Activated T-helper 17 cell treated with anti-CD3 and anti-CD28 coated beads, Interleukin-2, amount 50 U/mL, for 72 hours (primary cell): ENCODE data around the gene ACOT11. TPM values are rescaled to one million over a fixed set of nuclear protein-coding genes. Genes with fewer than 3 reads are reported as not detected.
"Not testable (repeated sequence)": the region's sequence is repeated elsewhere in the genome, so short reads cannot be mapped to it uniquely, and the experiment has no call there.

Experiments used
- ATAC-seq: fragments of 150-1000 bp; cut with Tn5 transposase; replicated peaks from 2 replicates; pipeline ENCODE4 v1.10.0; 2021; ENCODE audit warnings: mild to moderate bottlenecking, moderate library complexity
- H3K27ac Mint-ChIP-seq: one replicate; pipeline ENCODE4 v1.8.0; 2022; ENCODE audit warnings: mixed read lengths
- H3K27me3 Mint-ChIP-seq: one replicate; pipeline ENCODE4 v1.8.0; 2022; ENCODE audit warnings: mixed read lengths
- H3K36me3 Mint-ChIP-seq: one replicate; pipeline ENCODE4 v1.8.0; 2022; ENCODE audit warnings: low read depth, mild to moderate bottlenecking, mixed read lengths
- H3K4me1 Mint-ChIP-seq: one replicate; pipeline ENCODE4 v1.8.0; 2022; ENCODE audit warnings: mixed read lengths
- H3K4me3 Mint-ChIP-seq: one replicate; pipeline ENCODE4 v1.8.0; 2022; ENCODE audit warnings: mild to moderate bottlenecking, mixed read lengths
- H3K9me3 Mint-ChIP-seq: one replicate; pipeline ENCODE4 v1.8.0; 2022; ENCODE audit warnings: mixed read lengths
- total RNA-seq, 2 donors: library from RNA; stranded (reverse); gene quantifications; one replicate each; pipeline ENCODE4 v1.2.3, GENCODE V29; 2022

ACOT11 gene
- total RNA-seq, 2 donors from 2014 or later, result 1.0 to 3.2 TPM

GRCh38 chr1:54610601-54611580 lies 62.9 kb downstream of the ACOT11 start:
- no peak overlapping the region for H3K27ac Mint-ChIP-seq
- no peaks in the 10 kb centered on the region for H3K4me1 Mint-ChIP-seq
- H3K9me3 Mint-ChIP-seq, result no peaks in the 10 kb centered on the region
- no peaks in the 10 kb centered on the region for H3K36me3 Mint-ChIP-seq
- peaks cover 5% of the 10 kb centered on the region for H3K27me3 Mint-ChIP-seq
- no peak for ATAC-seq
- no peak overlapping the region for H3K4me3 Mint-ChIP-seq

- ATAC-seq, result no peak
- Mint-ChIP-seq H3K4me1 (no peaks in the 10 kb centered on the region), H3K27me3 (peaks cover 5% of the 10 kb centered on the region), H3K27ac (no peak overlapping the region), H3K4me3 (no peak overlapping the region), H3K9me3 (no peaks in the 10 kb centered on the region), H3K36me3 (no peaks in the 10 kb centered on the region)
These were observed 63.6 kb downstream of the ACOT11 start for GRCh38 chr1:54611621-54612020.

GRCh38 chr1:54614024-54614423 lies 66.0 kb downstream of the ACOT11 start:
- ATAC-seq, result no peak
- Mint-ChIP-seq H3K4me1 (no peaks in the 10 kb centered on the region), H3K27me3 (peaks cover 5% of the 10 kb centered on the region), H3K9me3 (no peaks in the 10 kb centered on the region), H3K4me3 (no peak overlapping the region), H3K27ac (no peak overlapping the region), H3K36me3 (no peaks in the 10 kb centered on the region)

- Mint-ChIP-seq H3K4me1 (no peaks in the 10 kb centered on the region), H3K4me3 (no peak overlapping the region), H3K36me3 (no peaks in the 10 kb centered on the region), H3K27me3 (peaks cover 5% of the 10 kb centered on the region), H3K27ac (no peak overlapping the region), H3K9me3 (no peaks in the 10 kb centered on the region)
- no peak for ATAC-seq
These were observed 66.5 kb downstream of the ACOT11 start for GRCh38 chr1:54614563-54614962.

GRCh38 chr1:54615531-54616279 lies 67.7 kb downstream of the ACOT11 start:
- Mint-ChIP-seq H3K36me3 (no peaks in the 10 kb centered on the region), H3K4me3 (no peak overlapping the region), H3K4me1 (no peaks in the 10 kb centered on the region), H3K9me3 (no peaks in the 10 kb centered on the region), H3K27me3 (peaks cover 9% of the 10 kb centered on the region), H3K27ac (no peak overlapping the region)
- ATAC-seq, result no peak

GRCh38 chr1:54619749-54620148 lies 71.7 kb downstream of the ACOT11 start:
- H3K27me3 Mint-ChIP-seq, result peaks cover 9% of the 10 kb centered on the region
- H3K9me3 Mint-ChIP-seq, result no peaks in the 10 kb centered on the region
- H3K4me3 Mint-ChIP-seq, result no peak overlapping the region
- no peak for ATAC-seq
- peaks cover 5% of the 10 kb centered on the region for H3K4me1 Mint-ChIP-seq
- peak overlapping the region; percentile 31 for H3K27ac Mint-ChIP-seq
- H3K36me3 Mint-ChIP-seq, result no peaks in the 10 kb centered on the region

- Mint-ChIP-seq H3K9me3 (no peaks in the 10 kb centered on the region), H3K27ac (peak within 1 kb of the TSS; percentile 10), H3K4me1 (peaks cover 6% of the 10 kb centered on the region), H3K4me3 (no peak within 1 kb of the TSS), H3K36me3 (no peaks in the 10 kb centered on the region), H3K27me3 (peaks cover 8% of the 10 kb centered on the region)
- no peak for ATAC-seq
These were observed 75.4 kb downstream of the ACOT11 start, which contains the start of gene FAM151A for GRCh38 chr1:54623216-54624007. TSS of gene FAM151A (minus strand) at chr1:54623525. CDS start at chr1:54623395, 130 bp downstream.

- H3K27ac Mint-ChIP-seq, result peak overlapping the region; percentile 10
- H3K4me1 Mint-ChIP-seq, result peaks cover 6% of the 10 kb centered on the region
- ATAC-seq, result no peak
- H3K4me3 Mint-ChIP-seq, result no peak overlapping the region
- H3K36me3 Mint-ChIP-seq, result no peaks in the 10 kb centered on the region
- H3K27me3 Mint-ChIP-seq, result peaks cover 8% of the 10 kb centered on the region
- H3K9me3 Mint-ChIP-seq, result no peaks in the 10 kb centered on the region
These were observed 76.7 kb downstream of the ACOT11 start for GRCh38 chr1:54624466-54625464.

GRCh38 chr1:54627196-54627595 lies 79.2 kb downstream of the ACOT11 start:
- Mint-ChIP-seq H3K27ac (no peak overlapping the region), H3K4me1 (peaks cover 6% of the 10 kb centered on the region), H3K36me3 (no peaks in the 10 kb centered on the region), H3K9me3 (no peaks in the 10 kb centered on the region), H3K4me3 (no peak overlapping the region), H3K27me3 (peaks cover 8% of the 10 kb centered on the region)
- ATAC-seq, result no peak

GRCh38 chr1:54635804-54636203 lies 87.8 kb downstream of the ACOT11 start:
- H3K27me3 Mint-ChIP-seq, result peaks cover 14% of the 10 kb centered on the region
- not testable (repeated sequence) for H3K27ac Mint-ChIP-seq, H3K4me1 Mint-ChIP-seq, ATAC-seq, H3K36me3 Mint-ChIP-seq, H3K4me3 Mint-ChIP-seq, H3K9me3 Mint-ChIP-seq

- H3K4me3 Mint-ChIP-seq, H3K9me3 Mint-ChIP-seq, ATAC-seq, H3K27ac Mint-ChIP-seq, H3K36me3 Mint-ChIP-seq, H3K4me1 Mint-ChIP-seq: not testable (repeated sequence)
- H3K27me3 Mint-ChIP-seq, result peaks cover 10% of the 10 kb centered on the region
These were observed 88.7 kb downstream of the ACOT11 start for GRCh38 chr1:54636461-54637446.

GRCh38 chr1:54640361-54640760 lies 92.3 kb downstream of the ACOT11 start:
- ATAC-seq, result no peak
- no peak overlapping the region for H3K27ac Mint-ChIP-seq
- peaks cover 5% of the 10 kb centered on the region for H3K9me3 Mint-ChIP-seq
- peaks cover 10% of the 10 kb centered on the region for H3K27me3 Mint-ChIP-seq
- H3K4me3 Mint-ChIP-seq, result no peak overlapping the region
- no peaks in the 10 kb centered on the region for H3K4me1 Mint-ChIP-seq
- no peaks in the 10 kb centered on the region for H3K36me3 Mint-ChIP-seq
